ENCODE data around the gene C1QTNF1.

DNA sequence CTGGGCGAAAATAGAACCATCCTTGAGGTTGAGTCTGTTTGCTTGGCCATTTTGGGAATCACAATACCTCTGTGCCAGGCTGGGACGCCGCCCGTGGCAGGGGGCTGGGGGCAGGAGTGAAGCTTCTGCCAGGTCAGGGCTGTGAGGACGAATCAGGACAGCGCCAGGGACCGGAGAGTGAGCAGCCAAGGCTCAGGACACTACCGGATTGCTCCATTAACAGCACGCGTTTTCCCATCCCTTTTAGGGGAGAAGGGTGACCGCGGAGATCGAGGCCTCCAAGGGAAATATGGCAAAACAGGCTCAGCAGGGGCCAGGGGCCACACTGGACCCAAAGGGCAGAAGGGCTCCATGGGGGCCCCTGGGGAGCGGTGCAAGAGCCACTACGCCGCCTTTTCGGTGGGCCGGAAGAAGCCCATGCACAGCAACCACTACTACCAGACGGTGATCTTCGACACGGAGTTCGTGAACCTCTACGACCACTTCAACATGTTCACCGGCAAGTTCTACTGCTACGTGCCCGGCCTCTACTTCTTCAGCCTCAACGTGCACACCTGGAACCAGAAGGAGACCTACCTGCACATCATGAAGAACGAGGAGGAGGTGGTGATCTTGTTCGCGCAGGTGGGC lies 23.4 kb downstream of the C1QTNF1 start:
- TF ChIP-seq, protein P1, sequence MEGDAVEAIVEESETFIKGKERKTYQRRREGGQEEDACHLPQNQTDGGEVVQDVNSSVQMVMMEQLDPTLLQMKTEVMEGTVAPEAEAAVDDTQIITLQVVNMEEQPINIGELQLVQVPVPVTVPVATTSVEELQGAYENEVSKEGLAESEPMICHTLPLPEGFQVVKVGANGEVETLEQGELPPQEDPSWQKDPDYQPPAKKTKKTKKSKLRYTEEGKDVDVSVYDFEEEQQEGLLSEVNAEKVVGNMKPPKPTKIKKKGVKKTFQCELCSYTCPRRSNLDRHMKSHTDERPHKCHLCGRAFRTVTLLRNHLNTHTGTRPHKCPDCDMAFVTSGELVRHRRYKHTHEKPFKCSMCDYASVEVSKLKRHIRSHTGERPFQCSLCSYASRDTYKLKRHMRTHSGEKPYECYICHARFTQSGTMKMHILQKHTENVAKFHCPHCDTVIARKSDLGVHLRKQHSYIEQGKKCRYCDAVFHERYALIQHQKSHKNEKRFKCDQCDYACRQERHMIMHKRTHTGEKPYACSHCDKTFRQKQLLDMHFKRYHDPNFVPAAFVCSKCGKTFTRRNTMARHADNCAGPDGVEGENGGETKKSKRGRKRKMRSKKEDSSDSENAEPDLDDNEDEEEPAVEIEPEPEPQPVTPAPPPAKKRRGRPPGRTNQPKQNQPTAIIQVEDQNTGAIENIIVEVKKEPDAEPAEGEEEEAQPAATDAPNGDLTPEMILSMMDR (conservative IDR thresholded peaks at IDR 0.05; ENCODE audit: low read length), result no peak
- TF ChIP-seq EZH2phosphoT487 (IDR thresholded peaks at IDR 0.05; ENCODE audit: borderline replicate concordance, low read depth, low read length), result no peak
